ENCODE results near the gene SYVN1. TPM values are rescaled to one million over a fixed set of nuclear protein-coding genes. Genes with fewer than 3 reads are reported as not detected.

The SYVN1 gene
- total and polyA plus RNA-seq, 10 of the 15 experiments (the other 5 are each of a cell fraction or from before 2014, with no cell fraction given), result 0.79 to 63.6 (median 20.1) TPM

- TF ChIP-seq POU2F2 (IDR thresholded peaks at IDR 0.05; ENCODE audit: borderline replicate concordance, low read depth, low read length), result no peak
- TF ChIP-seq CBX3 (IDR thresholded peaks at IDR 0.05; ENCODE audit: borderline replicate concordance, low read depth), result no peak
- TF ChIP-seq GATAD2B (conservative IDR thresholded peaks at IDR 0.05; ENCODE audit: low read depth), result 0 out of 2 replicates have a peak, but pooled peaks have one; percentile 11
- no peak for TF ChIP-seq IRF3 (IDR thresholded peaks at IDR 0.05)
- no peak for TF ChIP-seq BCL3 (IDR thresholded peaks at IDR 0.05; ENCODE audit: borderline replicate concordance, insufficient read depth, low read depth, low read length, poor library complexity, severe bottlenecking)
- TF ChIP-seq FOXK2 (IDR thresholded peaks at IDR 0.05), result no peak
- TF ChIP-seq EGR1 (IDR thresholded peaks at IDR 0.05; ENCODE audit: borderline replicate concordance in 1 of 2, low read depth in 2 of 2, low read length in 2 of 2), result no peak
- TF ChIP-seq PAX5 (IDR thresholded peaks at IDR 0.05; ENCODE audit: borderline replicate concordance, low read depth, low read length), result no peak
- TF ChIP-seq SIX5 (IDR thresholded peaks at IDR 0.05; ENCODE audit: low read depth, low read length, severe bottlenecking), result no peak
- no peak for TF ChIP-seq ASH2L (IDR thresholded peaks at IDR 0.05; ENCODE audit: borderline replicate concordance, low read depth)
- no peak for TF ChIP-seq SREBF2 (IDR thresholded peaks at IDR 0.05; ENCODE audit: low read length)
- no peak for TF ChIP-seq ZNF384 (IDR thresholded peaks at IDR 0.05; ENCODE audit: borderline replicate concordance, low read depth, low read length)
- no peak for TF ChIP-seq TCF7 (IDR thresholded peaks at IDR 0.05; ENCODE audit: borderline replicate concordance)
- no peak for TF ChIP-seq CBX5 (IDR thresholded peaks at IDR 0.05; ENCODE audit: low read depth)
- no peak for TF ChIP-seq HDAC2 (IDR thresholded peaks at IDR 0.05)
- TF ChIP-seq BRCA1 (IDR thresholded peaks at IDR 0.05; ENCODE audit: low read depth, low read length), result no peak
- peak; percentile 22 for TF ChIP-seq USF1 (IDR thresholded peaks at IDR 0.05; ENCODE audit: borderline replicate concordance, extremely low read length, insufficient read depth, low read depth, low read length)
- peak; percentile 27; the same call in 1 of the 2 replicates for TF ChIP-seq IKZF1 (conservative IDR thresholded peaks at IDR 0.05)
- TF ChIP-seq POLR2AphosphoS2 (IDR thresholded peaks at IDR 0.05; ENCODE audit: low read depth, low read length), result no peak
- TF ChIP-seq IKZF2 (IDR thresholded peaks at IDR 0.05), result 0 out of 4 replicates have a peak, but pooled peaks of 1 of the 2 experiments have one; percentile 6
These were observed 48.2 kb upstream of the SYVN1 start (continued) for GRCh38 chr11:65182258-65183170.
